Measurements from ENCODE around the gene FLNB. TPM values are rescaled to one million over a fixed set of nuclear protein-coding genes. Genes with fewer than 3 reads are reported as not detected.

Gene FLNB
- total and polyA plus RNA-seq, 2 of the 4 experiments (the other 2 are of a cell fraction) = 78.0 to 136 TPM

- Histone ChIP-seq H3K36me3 (ENCODE audit: control insufficient read depth, insufficient read depth, low read length) (peaks cover under 1% of the 10 kb centered on the region; the same call in 1 of the 2 replicates), H3K27ac (ENCODE audit: insufficient read depth, low read length) (no peak overlapping the region), H3K4me3 (ENCODE audit: insufficient read depth, low read depth, low read length) (no peak overlapping the region), H2BK20ac (ENCODE audit: low read depth, low read length) (peak overlapping the region; percentile 23), H3K9me3 (ENCODE audit: control insufficient read depth, insufficient read depth, low read length) (no peaks in the 10 kb centered on the region), H3K79me1 (ENCODE audit: low read depth in 1 of 2, low read length in 2 of 2) (peaks cover 51 to 93% of the 10 kb centered on the region in 2 experiments), H2AFZ (replicated peaks; ENCODE audit: low read length, poor library complexity) (no peak overlapping the region), H3K9ac (ENCODE audit: low read depth, low read length) (no peak overlapping the region), H4K20me1 (ENCODE audit: insufficient read depth, low read length) (peaks cover 66% of the 10 kb centered on the region), H2BK15ac (ENCODE audit: low read depth, low read length) (no peak overlapping the region), H2BK120ac (ENCODE audit: low read depth, low read length) (no peak overlapping the region), H4K91ac (ENCODE audit: insufficient read depth, low read depth, low read length) (no peak overlapping the region), H3K4me2 (ENCODE audit: low read depth, low read length) (no peak overlapping the region), H2AK9ac (replicated peaks; ENCODE audit: low read depth, low read length, poor library complexity) (peak overlapping the region; percentile 59), H4K8ac (ENCODE audit: low read depth in 2 of 2, low read length in 2 of 2) (peak overlapping the region in 1 of 2 experiments; percentile 48; a peak in 2 of 4 replicates), H3K14ac (replicated peaks; ENCODE audit: low read depth, low read length) (0 out of 2 replicates have a peak overlapping the region, but pooled peaks have one; percentile 45), H3K4ac (ENCODE audit: low read depth, low read length) (peak overlapping the region; percentile 55; the same call in 1 of the 2 replicates), H3K9me1 (ENCODE audit: insufficient read depth, low read length) (peaks cover 46% of the 10 kb centered on the region), H4K5ac (ENCODE audit: low read depth, low read length) (no peak overlapping the region), H2BK5ac (ENCODE audit: low read depth, low read length, poor library complexity, severe bottlenecking) (no peak overlapping the region), H3K18ac (ENCODE audit: low read depth, low read length) (no peak overlapping the region), H2AK5ac (ENCODE audit: low read depth, low read length) (peak overlapping the region; percentile 37; the same call in 1 of the 2 replicates), H3K27me3 (ENCODE audit: control insufficient read depth, insufficient read depth, low read length) (no peaks in the 10 kb centered on the region), H3K4me1 (ENCODE audit: control insufficient read depth, insufficient read depth, low read length) (peaks cover 25% of the 10 kb centered on the region), H3K56ac (ENCODE audit: extremely low read depth, insufficient read depth, low read length) (no peak overlapping the region), H3K23ac (ENCODE audit: low read depth, low read length) (peak overlapping the region; percentile 60; the same call in 1 of the 2 replicates)
- WGBS, 2 experiments (ENCODE audit: extremely low coverage in 2 of 2, insufficient read length in 1 of 2) = 100% methylated on average over 1 of the region's 7 CpGs; no CpG with 5 or more reads in 1 of the 2 experiments
- dilution Hi-C loops (cut with HindIII; ENCODE audit: low sequenced_read_pairs, unreplicated experiment) = no loop called here
- in situ Hi-C loops (cut with MboI; ENCODE audit: low sequenced_read_pairs) = no loop called here
- DNase-seq (no peak), ATAC-seq (ENCODE audit: low read depth) (no peak)
- TF ChIP-seq BHLHE40 (IDR thresholded peaks at IDR 0.05; ENCODE audit: low read depth, low read length) (no peak), RFX5 (IDR thresholded peaks at IDR 0.05; ENCODE audit: low read depth, low read length) (no peak), MAZ (IDR thresholded peaks at IDR 0.05; ENCODE audit: borderline replicate concordance, low read depth, low read length) (no peak), CEBPB (IDR thresholded peaks at IDR 0.05; ENCODE audit: low read depth, low read length) (no peak), POLR2A (IDR thresholded peaks at IDR 0.05; ENCODE audit: low read depth, low read length) (no peak), MXI1 (IDR thresholded peaks at IDR 0.05; ENCODE audit: borderline replicate concordance, low read depth, low read length) (no peak), ELK1 (IDR thresholded peaks at IDR 0.05; ENCODE audit: borderline replicate concordance, low read depth, low read length) (no peak), FOS (IDR thresholded peaks at IDR 0.05; ENCODE audit: low read depth, low read length) (no peak), SMC3 (IDR thresholded peaks at IDR 0.05; ENCODE audit: low read depth, low read length) (no peak), RCOR1 (IDR thresholded peaks at IDR 0.05; ENCODE audit: insufficient replicate concordance, low read length) (no peak), CHD1 (IDR thresholded peaks at IDR 0.05; ENCODE audit: low read depth, low read length) (no peak), CTCF (conservative IDR thresholded peaks at IDR 0.05; ENCODE audit: low read depth, low read length) (no peak), USF2 (IDR thresholded peaks at IDR 0.05; ENCODE audit: low read depth, low read length) (no peak), RAD21 (IDR thresholded peaks at IDR 0.05; ENCODE audit: low read length) (no peak), MAFK (IDR thresholded peaks at IDR 0.05; ENCODE audit: low read depth, low read length) (no peak), NFE2L2 (IDR thresholded peaks at IDR 0.05; ENCODE audit: low read depth, low read length) (no peak)
- intact Hi-C loops (cut with micrococcal nuclease) = no loop called here
- POLR2A ChIA-PET (ENCODE audit: unreplicated experiment) = no interaction called here
- CTCF ChIA-PET = no interaction called here
- BruUV-seq (replicated peaks) = no TSS peak
Measured at GRCh38 chr3:58071480-58071971, 63.3 kb downstream of the FLNB start.
